SK-N-SH treated with all-trans-retinoic acid at 6 μM for 48 hours (cell line): ENCODE measurements around the gene ITPKB.

ENCODE experiments used
- ARNTL ChIP-seq: fragments of 450-650 bp; formaldehyde crosslinking; IDR thresholded peaks from 2 replicates; pipeline ENCODE4 v1.5.0; 2020; ENCODE audit warnings: low read depth, mild to moderate bottlenecking, moderate library complexity, borderline replicate concordance
- ESRRG ChIP-seq: fragments of 250-450 bp; sonication (Bioruptor Pico); IDR thresholded peaks from 2 replicates; pipeline ENCODE4 v1.6.1; 2021; ENCODE audit warnings: mild to moderate bottlenecking
- TOX ChIP-seq: fragments of 250-450 bp; sonication (Bioruptor Pico); IDR thresholded peaks from 2 replicates; pipeline ENCODE4 v1.8.0; 2021; ENCODE audit warnings: mild to moderate bottlenecking, moderate library complexity, borderline replicate concordance
- ZNF70 ChIP-seq: fragments of 450-650 bp; formaldehyde crosslinking; IDR thresholded peaks from 2 replicates; pipeline ENCODE4 v1.5.0; 2020; ENCODE audit warnings: mild to moderate bottlenecking, moderate library complexity

GRCh38 chr1:226787638-226788037, 48.6 kb upstream of the ITPKB start:
- no peak for TF ChIP-seq ZNF70
- TF ChIP-seq ESRRG (CRISPR knock-in tag), result no peak
- TF ChIP-seq TOX, result no peak
- TF ChIP-seq ARNTL (CRISPR knock-in tag), result no peak
